ENCODE results near the gene IQCC.
"Not testable (repeated sequence)": the region's sequence is repeated elsewhere in the genome, so short reads cannot be mapped to it uniquely, and the experiment has no call there.

IQCC gene

GRCh38 chr1:32205401-32206370 lies at the start of gene IQCC:
IQCC (plus strand) TSS chr1:32205671; CDS start chr1:32205682, 11 bp downstream.
- DNase-seq (ENCODE audit: low read depth): no peak

GRCh38 chr1:32159189-32159588 lies 46.3 kb upstream of the IQCC start:
- no peak for DNase-seq (ENCODE audit: low read depth)

- DNase-seq (ENCODE audit: low read depth): no peak
Measured at GRCh38 chr1:32163405-32163804, 42.1 kb upstream of the IQCC start.

- not testable (repeated sequence) for DNase-seq (ENCODE audit: low read depth)
Measured at GRCh38 chr1:32165633-32166032, 39.8 kb upstream of the IQCC start.

GRCh38 chr1:32170991-32171390 lies 34.5 kb upstream of the IQCC start:
- no peak for DNase-seq (ENCODE audit: low read depth)

GRCh38 chr1:32172621-32173245 lies 32.7 kb upstream of the IQCC start:
- no peak for DNase-seq (ENCODE audit: low read depth)

GRCh38 chr1:32178380-32179192 lies 26.9 kb upstream of the IQCC start:
- no peak for DNase-seq (ENCODE audit: low read depth)

- DNase-seq (ENCODE audit: low read depth): no peak
Measured at GRCh38 chr1:32179193-32179442, 26.4 kb upstream of the IQCC start.

- DNase-seq (ENCODE audit: low read depth): peak; percentile 77
Measured at GRCh38 chr1:32179443-32180185, 25.9 kb upstream of the IQCC start, which contains the start of gene TXLNA. TXLNA (plus strand) TSS chr1:32179675; CDS start chr1:32180346, 671 bp downstream.

- DNase-seq (ENCODE audit: low read depth): no peak
Measured at GRCh38 chr1:32180186-32181060, 25.0 kb upstream of the IQCC start.

- no peak for DNase-seq (ENCODE audit: low read depth)
Measured at GRCh38 chr1:32181065-32181464, 24.4 kb upstream of the IQCC start.

- no peak for DNase-seq (ENCODE audit: low read depth)
Measured at GRCh38 chr1:32181563-32181962, 23.9 kb upstream of the IQCC start.

- DNase-seq (ENCODE audit: low read depth): no peak
Measured at GRCh38 chr1:32182060-32182459, 23.4 kb upstream of the IQCC start.

- DNase-seq (ENCODE audit: low read depth): no peak
Measured at GRCh38 chr1:32184650-32185049, 20.8 kb upstream of the IQCC start.

- no peak for DNase-seq (ENCODE audit: low read depth)
Measured at GRCh38 chr1:32186077-32186476, 19.4 kb upstream of the IQCC start.

- DNase-seq (ENCODE audit: low read depth): no peak
Measured at GRCh38 chr1:32186491-32186890, 19.0 kb upstream of the IQCC start.

- DNase-seq (ENCODE audit: low read depth): no peak
Measured at GRCh38 chr1:32187850-32188249, 17.6 kb upstream of the IQCC start.

- no peak for DNase-seq (ENCODE audit: low read depth)
Measured at GRCh38 chr1:32192220-32192948, 13.1 kb upstream of the IQCC start.

- DNase-seq (ENCODE audit: low read depth): no peak
Measured at GRCh38 chr1:32194984-32195383, 10.5 kb upstream of the IQCC start.

- no peak for DNase-seq (ENCODE audit: low read depth)
Measured at GRCh38 chr1:32195531-32195930, 9.9 kb upstream of the IQCC start.
